Left colon (tissue), 2 donors: ENCODE data around the gene LDHD. TPM values are rescaled to one million over a fixed set of nuclear protein-coding genes. Genes with fewer than 3 reads are reported as not detected.

Experiments
- ATAC-seq: fragments of 200-7000 bp; cut with Tn5 transposase; one replicate; pipeline ENCODE4 v1.9.1; 2020; ENCODE audit warnings: mild to moderate bottlenecking, moderate library complexity
- DNase-seq, 2 donors: peaks; one replicate each; pipeline ENCODE4 v3.0.0-alpha.2; 2020
- intact Hi-C, 2 donors: fragments of 100-400 bp; cut with DNase I in 1 of 2; cut with micrococcal nuclease in 1 of 2; formaldehyde crosslinking; loops; one replicate each; pipeline versions ENCODE4 v1.11.2 to v1.14.0; 2022; cut with DNase I, micrococcal nuclease
- total RNA-seq, 2 donors: library from RNA; stranded (reverse); fragmentation: NEBNext Ultra II Directional; extraction: Animal tissue kit (Norgen Biotek cat#: 25700); gene quantifications; one replicate each; pipeline ENCODE4 v1.2.1, GENCODE V29; 2021
- donor health status: DM: no; HTN: no; CAD: no.
- donor health status: DM: yes; HTN: yes; CAD: no.

Gene LDHD
- total RNA-seq, 2 donors from 2014 or later = 85.0 to 89.2 TPM

- no peak for ATAC-seq
- DNase-seq = no peak
- intact Hi-C loops = no loop called here
Observed at GRCh38 chr16:75088934-75089333, 27.6 kb downstream of the LDHD start.

DNA sequence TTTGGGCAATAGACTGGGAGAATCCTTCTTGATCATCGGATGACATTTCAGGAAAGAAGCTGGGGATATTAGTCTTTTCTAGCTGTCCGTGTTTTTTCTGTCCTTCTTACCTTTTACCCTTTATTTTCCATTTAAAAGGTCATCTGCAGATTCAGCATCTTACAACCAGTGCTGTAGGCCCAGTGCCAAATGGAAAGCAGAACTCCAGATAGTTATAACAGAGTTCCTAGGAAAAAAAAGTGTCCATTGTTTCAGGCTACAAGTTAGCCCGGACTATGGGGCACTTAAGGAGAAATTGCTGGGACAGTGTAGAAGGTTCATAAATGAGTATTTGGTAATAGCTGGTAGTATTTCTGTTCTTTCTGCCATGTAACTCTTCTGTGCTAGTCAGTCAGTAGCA lies 28.4 kb downstream of the LDHD start:
- no peak for ATAC-seq
- intact Hi-C loops = no loop called here
- DNase-seq = no peak

- ATAC-seq (peak; percentile 84), DNase-seq (peak; percentile 57 to 58)
- intact Hi-C loops = no loop called here
Observed at GRCh38 chr16:75087375-75087979, 29.1 kb downstream of the LDHD start.

GRCh38 chr16:75086688-75087374 lies 29.7 kb downstream of the LDHD start:
- no peak for DNase-seq
- ATAC-seq = no peak
- intact Hi-C loops = no loop called here

DNA sequence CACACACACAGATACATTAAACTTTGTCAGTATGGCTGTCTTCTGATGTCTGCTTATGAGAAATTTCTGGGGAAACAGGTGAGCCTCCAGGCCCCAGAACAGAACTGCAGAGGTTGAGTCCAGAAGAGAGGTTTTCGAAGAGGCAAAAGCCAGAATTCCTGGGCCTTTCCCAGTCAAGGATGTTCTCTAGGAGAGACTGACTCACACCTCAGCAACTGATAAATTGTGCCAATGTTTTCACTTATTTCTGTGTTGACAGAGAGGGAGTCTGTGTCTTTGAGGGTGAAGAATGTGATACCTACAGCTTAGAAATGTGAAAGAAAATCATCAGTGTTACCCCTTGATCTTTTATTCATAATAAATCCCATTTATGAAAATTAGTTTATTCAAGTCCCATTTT lies 30.3 kb downstream of the LDHD start:
- DNase-seq (no peak), ATAC-seq (no peak)
- intact Hi-C loops = no loop called here

GRCh38 chr16:75085556-75085955 lies 31.0 kb downstream of the LDHD start:
- ATAC-seq (no peak), DNase-seq (no peak)
- intact Hi-C loops = no loop called here

GRCh38 chr16:75083813-75084212 lies 32.8 kb downstream of the LDHD start:
- intact Hi-C loops = no loop called here
- ATAC-seq (no peak), DNase-seq (no peak)

DNA sequence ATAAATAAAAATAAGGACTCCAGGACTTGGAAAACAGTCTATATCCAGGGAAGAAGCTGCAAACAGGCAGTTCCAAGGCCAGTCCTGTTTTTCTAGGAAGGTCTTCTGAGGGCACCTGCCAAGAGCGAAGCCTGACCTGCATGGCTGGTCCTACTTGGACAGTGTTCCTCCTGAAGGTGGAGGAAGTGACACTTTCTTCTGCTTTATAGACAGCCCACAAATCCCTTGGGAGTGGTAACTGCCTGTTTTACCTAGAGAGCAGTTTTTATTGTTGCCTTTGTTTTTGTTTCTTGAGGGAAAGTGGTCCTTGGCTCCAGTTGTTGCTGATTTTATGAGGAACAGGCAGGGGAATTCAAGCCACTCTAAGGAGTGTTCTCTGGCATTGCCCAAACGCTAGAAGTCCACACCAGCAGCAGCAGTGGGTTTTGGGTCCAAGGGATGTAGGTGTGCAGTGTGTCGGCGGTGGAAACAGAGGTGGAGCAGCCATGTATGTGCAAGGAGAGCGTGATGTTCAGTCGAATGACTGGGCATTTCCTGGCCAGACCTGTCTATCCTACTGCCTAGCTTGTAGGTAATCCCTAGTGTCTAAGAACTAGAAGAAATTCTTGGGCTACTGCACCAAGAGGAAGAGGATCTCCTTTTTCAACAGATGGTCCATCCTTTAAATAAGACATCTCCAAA lies 35.3 kb downstream of the LDHD start:
- ATAC-seq = peak; percentile 79
- DNase-seq = no peak
- intact Hi-C loops = no loop called here

- DNase-seq = no peak
- intact Hi-C loops = no loop called here
- peak; percentile 22 for ATAC-seq
Observed at GRCh38 chr16:75080205-75081029, 36.2 kb downstream of the LDHD start.

DNA sequence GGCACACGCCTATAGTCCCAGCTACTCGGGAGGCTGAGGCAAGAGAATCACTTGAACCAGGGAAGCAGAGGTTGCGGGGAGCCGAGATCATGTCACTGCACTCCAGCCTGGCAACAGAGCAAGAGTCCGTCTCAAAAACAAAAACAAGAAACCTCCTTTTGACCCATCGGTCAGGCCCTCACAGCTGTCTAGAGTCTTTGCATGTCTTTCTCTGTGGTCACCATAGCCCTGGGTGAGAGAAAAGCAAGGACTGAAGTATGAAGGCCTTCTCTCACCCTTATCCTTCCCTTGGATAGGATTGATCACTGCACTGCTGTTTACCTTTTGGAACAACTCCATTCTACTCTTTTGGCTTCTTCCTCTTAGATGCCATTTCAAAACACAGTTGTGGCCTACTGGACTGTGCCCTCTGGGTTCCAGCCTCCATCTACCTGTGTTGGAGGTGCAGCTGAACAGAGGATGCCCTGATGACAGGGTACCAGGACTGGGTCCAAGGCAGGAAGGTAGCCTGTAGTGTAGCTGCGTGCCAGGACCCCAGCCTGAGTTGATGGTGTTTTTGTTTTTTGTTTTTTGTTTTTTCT lies 37.1 kb downstream of the LDHD start:
- no peak for DNase-seq
- no peak for ATAC-seq
- intact Hi-C loops = no loop called here

- intact Hi-C loops = no loop called here
- DNase-seq (no peak), ATAC-seq (no peak)
Observed at GRCh38 chr16:75078886-75079285, 37.7 kb downstream of the LDHD start.

- intact Hi-C loops = no loop called here
- DNase-seq (no peak), ATAC-seq (no peak)
Observed at GRCh38 chr16:75075688-75076268, 40.8 kb downstream of the LDHD start.

GRCh38 chr16:75074920-75075687 lies 41.5 kb downstream of the LDHD start:
- DNase-seq = peak; percentile 45 to 54
- ATAC-seq = no peak
- intact Hi-C loops = no loop called here

- ATAC-seq (no peak), DNase-seq (no peak)
- intact Hi-C loops = no loop called here
Observed at GRCh38 chr16:75074304-75074793, 42.2 kb downstream of the LDHD start.

GRCh38 chr16:75073545-75074303 lies 42.9 kb downstream of the LDHD start:
- intact Hi-C loops = no loop called here
- no peak for ATAC-seq
- no peak for DNase-seq

DNA sequence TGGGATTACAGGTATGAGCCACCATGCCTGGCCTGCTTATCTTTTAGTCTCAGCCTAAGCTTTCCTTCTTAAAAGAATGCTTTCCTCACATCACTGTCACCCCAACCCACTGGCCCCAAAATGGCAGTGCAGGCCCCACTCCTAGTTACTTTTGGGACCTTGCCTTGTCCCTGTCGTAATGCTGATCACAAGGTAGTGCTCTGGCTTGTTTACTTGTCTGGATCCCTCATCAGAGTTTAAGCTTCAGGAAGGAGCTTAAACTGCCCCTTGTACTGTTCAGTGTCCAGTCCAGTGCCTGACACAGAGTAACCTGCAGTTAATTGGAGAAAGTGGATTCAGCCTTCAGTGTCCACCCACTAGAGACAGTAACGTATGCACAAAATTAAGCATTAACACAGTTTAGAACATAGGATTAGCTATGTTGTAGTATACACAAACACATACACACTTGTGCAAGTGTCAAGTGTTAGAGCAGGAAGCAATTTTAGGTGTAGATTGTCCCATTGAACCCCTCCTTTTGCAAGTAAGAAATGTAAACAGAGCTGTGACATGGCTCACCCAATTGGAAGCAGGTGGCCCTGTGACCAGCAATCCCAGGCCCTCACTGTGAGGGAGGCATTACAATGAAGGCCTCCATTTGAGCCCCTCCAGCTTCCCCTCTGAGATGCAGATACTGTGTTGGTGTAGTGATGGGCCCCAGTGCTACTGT lies 44.2 kb downstream of the LDHD start:
- peak; percentile 73 for ATAC-seq
- intact Hi-C loops = no loop called here
- DNase-seq = no peak

DNA sequence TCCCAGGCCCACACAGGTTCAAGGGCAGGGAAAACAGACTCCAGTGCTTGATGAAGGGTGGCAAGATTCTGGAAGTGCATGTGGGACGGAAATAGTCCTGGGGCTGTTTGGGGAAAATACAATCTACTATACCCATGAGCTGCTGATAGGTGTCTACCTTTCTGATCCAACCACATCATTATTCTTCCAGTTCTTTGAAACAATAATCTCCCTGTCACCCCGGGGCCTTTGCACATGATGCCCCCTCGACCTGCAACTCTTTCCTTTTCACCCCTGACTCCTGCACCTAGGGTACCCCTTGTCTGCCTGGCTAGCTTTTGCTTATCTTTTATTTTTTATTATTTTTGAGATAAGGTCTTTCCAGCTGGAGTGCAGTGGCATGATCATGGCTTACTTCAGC lies 45.0 kb downstream of the LDHD start:
- intact Hi-C loops = no loop called here
- DNase-seq (no peak), ATAC-seq (no peak)
